COR-L47 (cell line): ENCODE results near the gene TGFBR1.
"Not testable (repeated sequence)": the region's sequence is repeated elsewhere in the genome, so short reads cannot be mapped to it uniquely, and the experiment has no call there.

Experiments
- DNase-seq: peaks from one replicate; lab custom pipeline; 2025; lab: John Stamatoyannopoulos, UW

TGFBR1 gene

GRCh38 chr9:99189887-99190596 lies 85.1 kb downstream of the TGFBR1 start:
- DNase-seq, result no peak

- DNase-seq, result no peak
Measured at GRCh38 chr9:99190597-99191283, 85.8 kb downstream of the TGFBR1 start.

GRCh38 chr9:99192786-99193465 lies 88.0 kb downstream of the TGFBR1 start:
- no peak for DNase-seq

- DNase-seq, result no peak
Measured at GRCh38 chr9:99193466-99193821, 88.5 kb downstream of the TGFBR1 start.

DNA sequence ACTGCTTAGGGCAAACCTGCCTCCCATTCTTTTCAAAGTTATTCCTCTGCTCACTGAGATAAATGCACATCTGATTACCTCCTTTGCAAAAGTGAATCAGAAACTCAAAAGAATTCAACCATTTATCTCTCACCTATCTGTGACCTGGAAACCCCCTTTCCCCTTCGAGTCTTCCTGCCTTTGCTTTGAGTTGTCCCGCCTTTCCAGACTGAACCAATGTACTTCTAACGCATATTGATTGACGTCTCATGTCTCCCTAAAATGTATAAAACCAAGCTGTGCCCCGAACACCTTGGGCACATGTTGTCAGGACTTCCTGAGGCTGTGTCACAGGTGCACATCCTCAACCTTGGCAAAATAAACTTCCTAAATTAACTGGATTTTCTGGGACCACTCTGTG lies 91.6 kb downstream of the TGFBR1 start:
- not testable (repeated sequence) for DNase-seq

DNA sequence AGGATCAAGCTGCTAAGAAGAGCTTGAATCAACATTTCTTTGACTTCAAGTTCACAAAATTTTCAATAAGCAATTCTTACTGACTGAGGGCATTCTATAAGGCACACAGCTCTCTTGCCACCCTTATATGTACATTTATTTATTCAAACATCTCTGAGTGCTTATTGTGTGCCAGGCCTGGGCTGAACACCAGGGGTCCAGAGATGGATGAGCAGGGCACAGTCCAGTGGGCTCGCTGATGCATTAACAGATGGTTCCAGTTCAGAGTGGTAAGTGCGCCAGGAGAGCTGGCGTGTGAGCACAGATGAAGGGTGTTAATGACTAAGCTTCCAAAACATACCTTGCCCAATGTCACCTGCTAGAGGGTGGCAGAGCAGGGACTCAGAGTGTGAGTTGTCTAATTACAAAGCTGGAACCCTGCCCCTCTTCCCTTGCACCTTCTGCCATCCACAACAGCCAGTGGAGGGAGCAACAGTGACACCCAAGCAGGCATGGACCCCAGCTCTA lies 92.3 kb downstream of the TGFBR1 start:
- DNase-seq, result no peak

DNA sequence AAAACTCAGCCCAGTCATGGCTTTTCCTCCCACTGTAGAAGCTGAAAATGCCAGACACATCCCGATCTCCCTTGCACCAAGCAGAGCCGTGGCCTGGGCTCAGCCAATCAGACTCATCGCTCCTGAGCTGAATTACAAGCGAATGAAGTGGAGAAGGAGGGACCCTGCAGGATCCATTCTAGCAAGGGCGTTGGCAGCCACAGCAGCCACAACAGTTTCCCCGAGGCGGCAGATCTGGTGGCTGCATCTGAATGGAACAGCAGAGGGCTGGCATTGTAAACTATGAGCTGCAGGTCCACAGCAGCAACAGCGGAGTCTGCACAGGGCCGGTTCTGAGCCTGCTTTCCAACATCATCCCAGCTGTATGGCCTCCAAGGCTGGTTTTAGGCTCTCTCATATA lies 93.1 kb downstream of the TGFBR1 start:
- DNase-seq, result no peak

DNA sequence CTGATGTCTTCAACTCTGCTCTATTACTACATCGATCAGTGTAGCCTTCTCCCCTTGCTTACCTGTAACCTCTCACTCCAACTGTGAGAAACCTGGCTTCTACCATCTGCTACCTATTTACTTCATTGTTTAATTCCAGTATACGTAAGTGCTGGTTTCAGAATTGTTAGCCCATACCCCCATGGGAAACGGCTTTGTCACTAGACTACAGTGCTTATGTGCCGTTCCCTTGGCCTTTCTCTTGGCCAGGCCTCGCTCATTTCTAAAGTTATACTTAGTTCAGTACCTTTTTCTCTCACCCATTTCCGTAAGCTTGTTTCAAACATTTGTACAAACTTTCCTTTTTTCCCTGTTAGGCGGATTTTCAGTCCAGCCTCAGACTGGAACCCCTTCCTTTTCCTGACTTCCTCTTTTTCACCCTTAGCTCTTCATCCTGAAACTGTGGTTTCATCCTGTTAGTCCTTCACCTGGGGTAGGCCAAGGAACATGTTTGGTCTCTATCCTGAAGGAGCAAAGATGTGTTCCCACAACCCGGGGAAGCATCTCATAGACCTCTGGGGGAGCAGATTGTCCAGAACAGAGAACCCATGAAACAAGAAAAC lies 95.1 kb downstream of the TGFBR1 start:
- DNase-seq, result no peak

DNA sequence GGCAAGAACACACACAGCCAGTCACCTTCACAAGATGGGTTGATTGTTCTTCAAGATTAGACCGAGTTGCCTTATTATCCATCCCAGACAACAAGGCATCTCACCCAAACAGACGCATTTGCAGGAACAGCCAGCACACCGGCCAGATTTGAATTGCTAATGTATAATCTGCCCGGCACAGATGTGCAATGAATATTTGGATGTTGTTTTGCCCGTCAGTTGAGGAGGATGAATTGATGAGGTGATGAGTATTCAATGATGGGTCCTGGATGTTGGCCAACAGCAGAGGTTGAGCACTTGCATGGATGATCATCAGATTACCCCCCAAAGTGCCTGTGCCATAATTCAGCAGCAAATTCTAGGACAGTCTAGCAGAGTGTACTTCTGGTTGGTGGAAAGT lies 96.7 kb downstream of the TGFBR1 start:
- no peak for DNase-seq
